Sciatic nerve (tissue), 2 donors: ENCODE measurements around the gene SLC27A5. TPM values are rescaled to one million over a fixed set of nuclear protein-coding genes. Genes with fewer than 3 reads are reported as not detected.
A peak's percentile ranks its signal among the peaks of the same experiment; 100 is the strongest.
"Not testable (repeated sequence)": the region's sequence is repeated elsewhere in the genome, so short reads cannot be mapped to it uniquely, and the experiment has no call there.

ENCODE experiments used
- ATAC-seq: fragments of 200-7000 bp; cut with Tn5 transposase; one replicate; pipeline ENCODE4 v1.9.1; 2020; ENCODE audit warnings: mild to moderate bottlenecking, moderate library complexity
- DNase-seq: peaks from one replicate; pipeline ENCODE4 v3.0.0-alpha.2; 2020; ENCODE audit warnings: low spot score
- intact Hi-C: fragments of 100-400 bp; cut with DNase I; formaldehyde crosslinking; loops from one replicate; pipeline ENCODE4 v1.14.2; 2022
- total RNA-seq: library from RNA; stranded (reverse); fragmentation: NEBNext Ultra II Directional; extraction: Animal tissue kit (Norgen Biotek cat#: 25700); gene quantifications from one replicate; pipeline ENCODE4 v1.2.1, GENCODE V29; 2021
- donor health status: DM: no; HTN: no; CAD: no.
- donor health status: DM: no; HTN: no; CAD: no.

The SLC27A5 gene
- total RNA-seq, 1 donor from 2014 or later: 10.1 TPM

GRCh38 chr19:58510084-58510862 is 1.5 kb downstream of the SLC27A5 start:
- DNase-seq (no peak), ATAC-seq (no peak)
- intact Hi-C loops: no loop called here

GRCh38 chr19:58509731-58510083 is 2.1 kb downstream of the SLC27A5 start:
- intact Hi-C loops: no loop called here
- ATAC-seq (no peak), DNase-seq (no peak)

GRCh38 chr19:58507602-58508223 is 4.1 kb downstream of the SLC27A5 start:
- intact Hi-C loops, ATAC-seq, DNase-seq: not testable (repeated sequence)

GRCh38 chr19:58500242-58500641 is 11.6 kb downstream of the SLC27A5 start:
- DNase-seq (no peak), ATAC-seq (no peak)
- intact Hi-C loops: no loop called here

- intact Hi-C loops: no loop called here
- ATAC-seq: peak; percentile 98
Observed at GRCh38 chr19:58499021-58499927, 12.5 kb downstream of the SLC27A5 start.

GRCh38 chr19:58498316-58499020 is 13.3 kb downstream of the SLC27A5 start:
- ATAC-seq (peak; percentile 35), DNase-seq (peak; percentile 77)
- intact Hi-C loops: no loop called here

More at GRCh38 chr19:58499021-58499927, 12.5 kb downstream of the SLC27A5 start:
- peak; percentile 100 for DNase-seq

- intact Hi-C loops: no loop called here
- DNase-seq (no peak), ATAC-seq (no peak)
Observed at GRCh38 chr19:58497634-58498170, 14.1 kb downstream of the SLC27A5 start.

- ATAC-seq (no peak), DNase-seq (no peak)
- intact Hi-C loops: no loop called here
Observed at GRCh38 chr19:58492265-58492664, 19.5 kb downstream of the SLC27A5 start.

GRCh38 chr19:58491393-58491792 is 20.4 kb downstream of the SLC27A5 start:
- DNase-seq (no peak), ATAC-seq (no peak)
- intact Hi-C loops: no loop called here

- intact Hi-C loops, DNase-seq, ATAC-seq: not testable (repeated sequence)
Observed at GRCh38 chr19:58484349-58484748, 27.4 kb downstream of the SLC27A5 start.

- DNase-seq: no peak
- intact Hi-C loops: no loop called here
- ATAC-seq: no peak
Observed at GRCh38 chr19:58483776-58484175, 28.0 kb downstream of the SLC27A5 start.

- intact Hi-C loops: no loop called here
- ATAC-seq (no peak), DNase-seq (no peak)
Observed at GRCh38 chr19:58482372-58482771, 29.4 kb downstream of the SLC27A5 start.

GRCh38 chr19:58480831-58481230 is 31.0 kb downstream of the SLC27A5 start:
- no peak for DNase-seq
- intact Hi-C loops: no loop called here
- no peak for ATAC-seq

- ATAC-seq: no peak
- DNase-seq: no peak
- intact Hi-C loops: no loop called here
Observed at GRCh38 chr19:58480481-58480830, 31.3 kb downstream of the SLC27A5 start.

GRCh38 chr19:58479736-58480480 is 31.9 kb downstream of the SLC27A5 start:
- no peak for ATAC-seq
- intact Hi-C loops: no loop called here

GRCh38 chr19:58479303-58479702 is 32.5 kb downstream of the SLC27A5 start:
- intact Hi-C loops: no loop called here
- DNase-seq (no peak), ATAC-seq (no peak)

More at GRCh38 chr19:58479736-58480480, 31.9 kb downstream of the SLC27A5 start:
- no peak for DNase-seq

GRCh38 chr19:58477871-58478270 is 33.9 kb downstream of the SLC27A5 start:
- intact Hi-C loops: no loop called here
- ATAC-seq: no peak
- DNase-seq: no peak

- intact Hi-C loops: no loop called here
- ATAC-seq (no peak), DNase-seq (no peak)
Observed at GRCh38 chr19:58477130-58477529, 34.7 kb downstream of the SLC27A5 start.
